Measurements from ENCODE around the gene SF3B2.

DNA sequence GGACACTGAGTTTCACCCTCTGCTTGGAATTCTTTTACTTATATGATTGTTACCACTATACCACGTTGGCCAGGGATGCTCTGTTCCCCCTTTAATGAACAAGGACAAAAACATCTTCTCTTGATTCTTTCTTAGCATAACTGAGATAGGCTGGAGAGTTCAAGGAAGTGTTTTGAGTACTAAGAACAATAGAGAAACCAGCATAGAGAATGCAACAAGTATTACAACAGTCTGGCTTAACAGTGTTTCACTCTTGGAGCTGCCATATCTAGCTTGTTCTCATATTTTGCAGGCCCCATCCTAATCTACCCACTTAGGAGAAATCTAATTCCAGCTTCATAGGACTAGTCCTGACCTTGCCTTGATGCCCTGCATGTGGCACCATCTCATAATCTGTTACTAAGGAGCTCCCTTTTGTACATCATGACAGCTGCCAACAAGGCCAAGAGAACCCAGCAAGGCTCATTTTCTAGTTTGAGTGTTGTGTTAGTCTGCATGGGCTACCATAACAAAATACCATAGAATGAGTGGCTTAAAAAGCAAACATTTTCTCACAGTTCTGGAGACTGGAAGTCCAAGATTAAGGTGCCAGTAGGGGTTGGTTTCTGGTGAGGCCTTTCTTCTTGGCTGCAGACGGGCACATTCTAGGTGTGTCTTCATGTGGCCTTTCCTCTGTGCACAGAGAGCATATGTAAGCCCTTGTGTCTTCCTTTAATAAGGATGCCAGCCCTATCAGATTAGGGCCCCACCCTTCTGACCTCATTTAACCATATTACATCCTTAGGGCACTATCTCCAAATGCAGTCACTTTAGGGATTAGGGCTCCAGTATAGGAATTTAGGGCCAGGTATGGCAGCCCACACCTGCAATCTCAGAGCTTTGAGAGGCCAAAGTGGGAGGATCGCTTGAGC is 55.7 kb downstream of the SF3B2 start:
- TF ChIP-seq, protein P1, sequence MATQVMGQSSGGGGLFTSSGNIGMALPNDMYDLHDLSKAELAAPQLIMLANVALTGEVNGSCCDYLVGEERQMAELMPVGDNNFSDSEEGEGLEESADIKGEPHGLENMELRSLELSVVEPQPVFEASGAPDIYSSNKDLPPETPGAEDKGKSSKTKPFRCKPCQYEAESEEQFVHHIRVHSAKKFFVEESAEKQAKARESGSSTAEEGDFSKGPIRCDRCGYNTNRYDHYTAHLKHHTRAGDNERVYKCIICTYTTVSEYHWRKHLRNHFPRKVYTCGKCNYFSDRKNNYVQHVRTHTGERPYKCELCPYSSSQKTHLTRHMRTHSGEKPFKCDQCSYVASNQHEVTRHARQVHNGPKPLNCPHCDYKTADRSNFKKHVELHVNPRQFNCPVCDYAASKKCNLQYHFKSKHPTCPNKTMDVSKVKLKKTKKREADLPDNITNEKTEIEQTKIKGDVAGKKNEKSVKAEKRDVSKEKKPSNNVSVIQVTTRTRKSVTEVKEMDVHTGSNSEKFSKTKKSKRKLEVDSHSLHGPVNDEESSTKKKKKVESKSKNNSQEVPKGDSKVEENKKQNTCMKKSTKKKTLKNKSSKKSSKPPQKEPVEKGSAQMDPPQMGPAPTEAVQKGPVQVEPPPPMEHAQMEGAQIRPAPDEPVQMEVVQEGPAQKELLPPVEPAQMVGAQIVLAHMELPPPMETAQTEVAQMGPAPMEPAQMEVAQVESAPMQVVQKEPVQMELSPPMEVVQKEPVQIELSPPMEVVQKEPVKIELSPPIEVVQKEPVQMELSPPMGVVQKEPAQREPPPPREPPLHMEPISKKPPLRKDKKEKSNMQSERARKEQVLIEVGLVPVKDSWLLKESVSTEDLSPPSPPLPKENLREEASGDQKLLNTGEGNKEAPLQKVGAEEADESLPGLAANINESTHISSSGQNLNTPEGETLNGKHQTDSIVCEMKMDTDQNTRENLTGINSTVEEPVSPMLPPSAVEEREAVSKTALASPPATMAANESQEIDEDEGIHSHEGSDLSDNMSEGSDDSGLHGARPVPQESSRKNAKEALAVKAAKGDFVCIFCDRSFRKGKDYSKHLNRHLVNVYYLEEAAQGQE (IDR thresholded peaks at IDR 0.05; ENCODE audit: insufficient read depth in 1 of 2, low read depth in 2 of 2, low read length in 2 of 2), result no peak
- no peak for TF ChIP-seq POLR2AphosphoS5 (IDR thresholded peaks at IDR 0.05; ENCODE audit: low read depth, low read length)

Measured in PFSK-1 (cell line).